GM18870 (cell line): ENCODE measurements around the gene DMRTC1.
"Not testable (repeated sequence)": the region's sequence is repeated elsewhere in the genome, so short reads cannot be mapped to it uniquely, and the experiment has no call there.

Source experiments
- ATAC-seq: cut with Tn5 transposase; IDR thresholded peaks from one replicate; pipeline ENCODE4 v1.9.1; 2021; ENCODE audit warnings: moderate library complexity; ENCODE audit not compliant: unreplicated experiment

The DMRTC1 gene, protein sequence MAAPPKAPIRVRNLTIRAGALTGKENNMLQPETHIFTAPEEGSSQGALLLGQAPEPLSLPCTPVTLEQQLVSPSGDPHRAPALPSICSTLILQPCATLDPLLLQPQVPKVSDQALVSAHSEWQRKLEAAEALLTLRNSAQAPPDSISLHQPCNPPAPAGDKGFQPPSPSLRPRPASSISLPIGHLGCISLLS

DNA sequence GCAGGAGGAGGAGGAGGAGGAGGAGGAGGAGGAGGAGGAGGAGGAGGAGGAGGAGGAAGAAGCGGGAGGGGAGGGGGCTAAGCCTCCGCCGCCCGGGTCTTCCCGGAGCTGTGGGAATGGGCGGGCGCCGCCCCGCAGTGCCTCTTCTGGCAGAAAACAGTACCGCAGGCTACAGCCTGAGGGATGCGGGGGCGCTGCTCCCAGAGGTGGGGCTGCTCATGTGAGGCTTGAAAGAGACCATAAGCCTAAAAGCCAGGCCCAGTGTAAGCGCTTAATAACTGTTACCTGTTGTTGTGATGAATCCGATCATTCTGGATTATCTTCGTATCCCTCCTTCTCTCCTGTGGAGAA, at the start of gene DMRTC1:
Gene DMRTC1 (minus strand): TSS at position 19 of the 351 bp plus-strand sequence. CDS start 68,143 bp downstream, outside the sequence.
- peak; percentile 66 for ATAC-seq

DNA sequence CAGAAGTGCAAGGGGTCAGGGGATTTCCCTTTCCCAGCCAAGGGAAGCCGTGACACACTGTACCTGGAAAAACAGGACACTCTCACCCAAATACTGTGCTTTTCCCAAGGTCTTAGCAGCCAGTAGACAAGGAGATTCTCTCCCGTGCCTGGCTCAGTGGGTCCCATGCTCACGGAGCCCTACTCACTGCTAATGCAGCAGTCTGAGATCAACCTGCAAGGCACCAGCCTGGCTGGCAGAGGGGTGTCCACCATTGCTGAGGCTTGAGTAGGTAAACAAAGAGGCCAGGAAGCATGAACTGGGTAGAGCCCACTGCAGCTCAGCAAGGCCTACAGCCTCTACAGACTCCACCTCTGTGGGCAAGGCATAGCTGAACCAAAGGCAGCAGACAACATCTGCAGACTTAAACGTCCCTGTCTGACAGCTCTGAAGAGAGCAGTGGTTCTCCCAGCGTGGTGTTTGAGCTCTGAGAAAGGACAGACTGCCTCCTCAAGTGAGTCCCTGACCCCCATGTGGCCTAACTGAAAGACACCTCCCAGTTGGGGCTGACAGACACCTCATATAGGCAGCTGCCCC, 37.3 kb upstream of the DMRTC1 start:
- not testable (repeated sequence) for ATAC-seq

DNA sequence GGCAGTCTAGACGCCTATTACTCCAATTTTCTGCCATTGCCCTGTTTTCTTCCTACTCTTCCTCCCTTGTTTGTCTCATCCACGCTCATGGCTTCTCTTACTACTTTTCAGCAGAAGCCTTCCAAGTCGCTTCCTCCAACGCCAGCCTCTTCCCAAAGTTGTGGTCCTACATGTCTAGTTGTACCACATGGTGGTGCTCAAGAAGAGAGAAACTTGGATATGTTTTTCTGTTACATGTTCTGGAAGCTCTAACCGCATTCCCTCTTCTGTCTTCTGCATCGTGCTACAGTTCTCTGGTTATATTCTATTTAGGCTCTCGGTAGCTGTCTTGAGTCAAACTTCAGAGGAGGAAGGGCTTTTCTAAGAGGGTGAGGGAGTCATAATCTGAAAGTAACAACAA, 31.2 kb upstream of the DMRTC1 start:
- not testable (repeated sequence) for ATAC-seq

DNA sequence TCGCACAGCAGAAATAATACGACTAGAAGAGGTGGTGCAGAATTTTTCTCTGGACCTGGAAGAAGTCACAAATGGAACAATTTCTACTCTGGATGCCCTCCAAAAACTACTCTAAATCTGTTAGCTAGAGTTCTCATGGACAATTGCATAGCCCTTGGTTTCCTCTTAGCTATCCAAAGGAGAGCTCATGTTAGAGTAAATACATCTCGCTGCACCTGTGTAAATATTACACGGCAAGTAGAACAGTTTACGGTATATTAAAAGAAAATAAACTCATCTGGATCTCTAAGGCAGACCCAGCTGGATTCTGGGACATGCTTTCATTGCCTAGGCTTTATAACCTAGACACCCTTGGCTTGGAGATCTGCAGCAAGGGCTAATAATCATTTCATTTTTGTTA, 28.2 kb upstream of the DMRTC1 start:
- ATAC-seq: not testable (repeated sequence)

DNA sequence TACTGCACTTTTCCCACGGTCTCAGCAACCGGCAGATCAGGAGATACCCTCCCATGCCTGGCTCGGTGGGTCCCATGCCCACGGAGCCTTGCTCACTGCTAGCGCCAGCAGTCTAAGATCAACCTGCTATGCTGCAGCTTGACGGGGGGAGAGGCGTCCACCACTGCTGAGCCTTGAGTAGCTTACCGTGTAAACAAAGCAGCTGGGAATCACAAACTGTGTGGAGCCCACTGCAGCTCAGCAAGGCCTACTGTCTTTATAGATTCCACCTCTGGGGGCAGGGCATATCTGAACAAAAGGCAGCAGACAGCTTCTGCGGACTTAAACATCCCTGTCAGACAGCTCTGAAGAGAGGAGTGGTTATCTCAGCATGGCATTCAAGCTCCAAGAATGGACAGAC, 16.3 kb upstream of the DMRTC1 start:
- ATAC-seq: not testable (repeated sequence)

DNA sequence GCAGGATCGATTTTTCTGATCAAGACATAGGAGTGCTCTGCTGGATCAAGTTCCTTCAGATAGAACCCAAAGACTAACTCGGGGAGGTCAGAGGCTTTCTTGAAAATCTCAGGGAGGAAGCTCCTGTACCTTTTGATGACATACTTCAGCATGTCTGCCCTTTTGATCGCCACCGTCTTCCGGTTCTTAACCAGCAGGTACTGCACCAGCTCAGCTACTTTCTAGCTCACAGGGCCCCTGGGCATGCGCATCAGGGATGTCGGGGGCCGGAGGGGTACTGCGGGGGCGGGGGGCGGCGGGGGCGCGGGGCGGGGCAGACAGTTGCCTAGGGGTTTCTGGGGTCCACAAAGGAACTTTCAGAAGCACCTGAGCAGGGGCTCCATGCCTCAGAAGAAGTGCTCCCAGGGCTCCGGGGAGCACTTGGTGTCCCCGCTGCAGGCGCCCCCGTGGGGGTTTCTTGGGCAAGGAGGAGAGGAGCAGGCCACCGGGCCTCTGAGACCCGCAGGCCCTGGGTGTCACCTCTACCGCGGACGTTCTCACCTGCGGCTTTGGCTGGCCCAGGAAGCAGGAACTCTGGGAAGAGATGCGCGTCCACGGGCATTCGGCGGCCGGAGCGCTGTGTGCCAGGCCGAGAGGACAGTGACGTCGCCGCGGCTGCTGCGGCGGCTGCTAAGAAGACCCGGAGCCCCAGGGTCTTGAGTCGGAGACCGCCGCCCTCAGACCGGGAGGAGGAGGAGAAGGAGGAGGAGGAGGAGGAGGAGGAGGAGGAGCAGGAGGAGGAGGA, 410 bp downstream of the DMRTC1 start:
- peak; percentile 63 for ATAC-seq

DNA sequence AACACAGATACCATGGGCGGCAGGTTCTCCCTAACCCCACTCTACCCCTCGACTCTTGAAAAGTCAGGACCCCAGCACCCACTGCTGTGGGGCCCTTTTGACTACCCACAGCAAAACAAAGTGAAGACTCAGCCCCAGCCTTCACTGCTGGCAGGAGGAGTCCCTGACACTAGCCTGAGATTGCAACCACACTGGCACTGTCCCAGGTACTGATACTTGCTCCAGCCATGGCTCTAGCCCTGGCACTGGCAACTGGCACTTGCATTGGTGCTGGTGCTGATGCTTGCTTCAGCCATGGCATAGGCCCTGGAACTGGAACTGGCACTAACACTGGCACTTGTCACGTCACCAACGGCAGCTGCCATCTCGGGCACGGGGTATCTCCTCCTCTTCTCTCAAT, 1.4 kb downstream of the DMRTC1 start:
- not testable (repeated sequence) for ATAC-seq

DNA sequence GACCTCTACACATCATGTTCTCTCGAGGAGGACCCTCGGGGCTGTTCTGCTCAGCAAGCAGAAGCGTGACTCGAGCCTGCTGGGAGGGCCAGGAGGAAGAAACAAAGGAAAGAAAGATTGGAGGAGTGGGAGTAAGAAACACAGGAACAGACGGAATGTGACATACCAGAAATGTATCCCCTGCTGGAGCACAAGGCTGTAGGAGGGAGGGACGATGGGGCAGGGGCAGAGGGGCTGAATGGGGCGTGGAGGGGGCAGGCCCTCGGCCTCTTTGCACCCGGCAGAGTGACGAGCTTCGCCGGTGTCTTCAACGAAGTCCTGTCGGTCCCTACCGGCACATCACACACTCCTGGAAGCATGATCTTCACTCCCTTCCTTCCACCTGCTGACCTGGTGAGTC, 5.7 kb downstream of the DMRTC1 start, which contains the start of gene FAM236A:
Gene FAM236A (plus strand): TSS at position 301 of the 400 bp plus-strand sequence. CDS start 57 bp downstream, at position 358.
- not testable (repeated sequence) for ATAC-seq

DNA sequence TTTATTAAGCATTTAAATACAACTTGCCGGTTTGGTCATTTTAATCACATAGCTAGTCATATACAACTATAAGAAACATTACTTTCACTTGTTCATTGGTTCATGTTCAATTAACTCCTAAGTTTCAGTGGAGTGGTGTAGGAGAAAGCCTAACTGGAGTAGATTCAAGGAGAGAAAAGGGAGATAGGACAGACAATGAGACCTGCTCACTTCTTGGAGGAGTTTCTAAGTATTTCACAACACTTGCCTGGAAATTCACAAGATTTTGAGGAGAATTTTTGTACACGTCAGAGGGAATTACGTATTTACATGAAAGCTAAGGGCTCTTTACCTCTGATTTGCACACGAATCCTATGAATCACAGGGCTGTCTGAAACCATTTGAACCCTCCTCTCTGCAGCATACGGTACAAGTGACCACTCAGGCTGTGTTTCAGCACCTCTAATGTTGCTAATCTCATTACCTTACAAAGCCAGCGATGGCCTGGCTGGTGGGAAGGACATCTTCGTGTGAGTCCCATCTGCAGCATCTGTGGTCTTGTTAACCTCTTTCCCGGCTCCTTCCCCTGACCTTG, 6.7 kb downstream of the DMRTC1 start:
- ATAC-seq: not testable (repeated sequence)

DNA sequence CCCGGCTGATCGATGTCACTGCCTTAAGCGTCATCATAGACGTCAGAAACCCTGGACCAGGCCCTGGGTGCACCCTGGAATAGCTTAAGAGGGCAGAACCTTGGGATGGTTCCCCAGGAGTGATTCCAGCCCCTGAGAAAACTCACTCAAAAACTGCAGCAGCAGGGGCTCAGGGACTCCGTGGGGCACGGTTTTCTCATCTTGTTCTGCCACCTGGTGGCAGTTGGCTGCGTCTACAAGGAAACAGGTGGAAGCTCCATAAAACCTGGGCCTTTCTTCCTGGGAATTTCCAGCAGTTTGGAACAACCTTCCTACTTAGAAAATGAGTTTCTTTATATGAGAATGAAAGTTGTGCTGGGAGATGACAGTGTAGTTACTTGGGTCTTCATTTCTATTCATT, 7.2 kb downstream of the DMRTC1 start:
- not testable (repeated sequence) for ATAC-seq

DNA sequence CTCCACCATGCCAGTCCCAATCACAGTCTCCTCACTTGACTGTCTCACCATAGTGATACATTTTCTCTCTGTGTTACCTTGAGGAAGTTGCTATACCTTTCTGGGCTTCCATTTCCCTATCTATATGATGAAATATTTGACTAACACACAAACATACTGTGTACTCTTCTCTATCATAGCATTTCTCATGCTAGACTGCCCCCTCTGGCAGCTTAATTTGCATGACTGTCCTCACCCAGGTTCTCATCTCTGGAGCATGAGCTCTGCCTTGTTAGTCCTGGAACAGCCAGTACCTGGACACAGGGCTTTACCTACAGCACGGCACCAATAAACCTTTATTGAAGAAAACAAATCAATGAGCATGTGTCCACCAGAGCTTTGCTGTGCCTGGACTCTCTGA, 11.4 kb downstream of the DMRTC1 start:
- not testable (repeated sequence) for ATAC-seq

DNA sequence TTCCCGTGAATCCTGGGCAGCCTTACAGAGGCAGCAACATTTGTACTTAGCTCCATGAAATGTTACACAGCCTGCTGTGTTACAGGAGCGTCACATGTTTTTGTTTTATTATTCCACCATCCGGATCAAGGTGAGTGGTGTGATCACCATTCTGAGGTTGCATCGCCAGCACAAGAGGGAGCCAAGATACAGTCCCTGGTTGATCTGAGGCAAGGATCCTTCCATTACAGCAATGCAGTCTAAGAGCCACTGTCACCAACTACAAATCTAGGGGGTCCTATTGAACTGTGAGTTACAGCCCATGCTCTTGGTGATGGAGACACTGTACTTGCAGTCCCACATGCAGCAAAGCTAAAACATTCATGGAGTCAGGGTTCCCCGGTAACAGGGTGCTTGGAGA, 27.5 kb downstream of the DMRTC1 start:
- ATAC-seq: not testable (repeated sequence)

DNA sequence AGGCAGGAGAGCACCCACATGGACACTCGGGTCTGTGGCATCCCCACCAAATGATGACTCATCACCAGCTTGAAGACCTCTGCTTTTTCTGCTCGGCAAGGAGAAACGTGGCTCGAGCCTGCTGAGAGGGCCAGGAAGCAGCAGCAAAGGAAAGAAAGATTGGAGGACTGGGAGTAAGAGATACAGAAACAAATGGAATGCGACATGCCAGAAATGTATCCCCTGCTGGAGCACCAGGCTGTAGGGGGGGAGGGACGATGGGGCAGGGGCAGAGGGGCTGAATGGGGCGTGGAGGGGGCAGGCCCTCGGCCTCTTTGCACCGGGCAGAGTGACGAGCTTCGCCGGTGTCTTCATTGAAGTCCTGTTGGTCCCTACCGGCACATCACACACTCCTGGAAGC, 31.3 kb downstream of the DMRTC1 start, which contains the start of gene FAM236C:
Gene FAM236C (plus strand): TSS at position 301 of the 400 bp plus-strand sequence. CDS start 100 bp downstream, outside the sequence.
- ATAC-seq: not testable (repeated sequence)

DNA sequence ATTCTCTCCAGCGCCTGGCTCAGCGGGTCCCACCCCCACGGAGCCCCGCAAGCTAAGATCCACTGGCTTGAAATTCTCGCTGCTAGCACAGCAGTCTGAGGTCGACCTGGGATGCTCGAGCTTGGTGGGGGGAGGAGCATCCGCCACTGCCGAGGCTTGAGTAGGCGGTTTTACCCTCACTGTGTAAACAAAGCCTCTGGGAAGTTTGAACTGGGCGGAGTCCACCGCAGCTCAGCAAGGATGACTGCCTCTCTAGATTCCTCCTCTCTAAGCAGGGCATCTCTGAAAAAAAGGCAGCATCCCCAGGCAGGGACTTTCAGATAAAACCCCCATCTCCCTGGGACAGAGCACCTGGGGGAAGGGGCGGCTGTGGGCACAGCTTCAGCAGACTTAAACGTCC, 53.9 kb downstream of the DMRTC1 start:
- not testable (repeated sequence) for ATAC-seq

DNA sequence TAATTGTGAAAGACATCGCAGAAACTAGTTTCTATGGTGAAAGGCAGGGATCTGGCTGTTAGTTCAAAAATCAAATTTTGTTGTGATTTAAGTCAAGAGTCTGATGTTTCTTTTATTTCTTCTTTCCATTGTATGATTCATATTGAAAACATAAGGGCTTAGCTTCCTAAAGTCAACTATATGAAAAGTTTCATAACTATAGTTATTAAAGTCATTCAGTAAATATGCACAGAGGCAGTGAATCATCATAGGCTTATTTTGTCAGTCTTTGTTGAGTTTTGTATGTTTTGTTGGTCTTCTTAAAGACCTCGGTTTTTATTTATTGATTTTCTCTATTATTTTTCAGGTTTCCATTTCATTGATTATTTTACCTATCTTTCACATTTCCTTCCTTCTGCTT, 60.7 kb downstream of the DMRTC1 start:
- not testable (repeated sequence) for ATAC-seq

DNA sequence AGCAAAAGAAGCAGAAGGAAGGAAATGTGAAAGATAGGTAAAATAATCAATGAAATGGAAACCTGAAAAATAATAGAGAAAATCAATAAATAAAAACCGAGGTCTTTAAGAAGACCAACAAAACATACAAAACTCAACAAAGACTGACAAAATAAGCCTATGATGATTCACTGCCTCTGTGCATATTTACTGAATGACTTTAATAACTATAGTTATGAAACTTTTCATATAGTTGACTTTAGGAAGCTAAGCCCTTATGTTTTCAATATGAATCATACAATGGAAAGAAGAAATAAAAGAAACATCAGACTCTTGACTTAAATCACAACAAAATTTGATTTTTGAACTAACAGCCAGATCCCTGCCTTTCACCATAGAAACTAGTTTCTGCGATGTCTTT, 106.1 kb downstream of the DMRTC1 start:
- ATAC-seq: not testable (repeated sequence)

DNA sequence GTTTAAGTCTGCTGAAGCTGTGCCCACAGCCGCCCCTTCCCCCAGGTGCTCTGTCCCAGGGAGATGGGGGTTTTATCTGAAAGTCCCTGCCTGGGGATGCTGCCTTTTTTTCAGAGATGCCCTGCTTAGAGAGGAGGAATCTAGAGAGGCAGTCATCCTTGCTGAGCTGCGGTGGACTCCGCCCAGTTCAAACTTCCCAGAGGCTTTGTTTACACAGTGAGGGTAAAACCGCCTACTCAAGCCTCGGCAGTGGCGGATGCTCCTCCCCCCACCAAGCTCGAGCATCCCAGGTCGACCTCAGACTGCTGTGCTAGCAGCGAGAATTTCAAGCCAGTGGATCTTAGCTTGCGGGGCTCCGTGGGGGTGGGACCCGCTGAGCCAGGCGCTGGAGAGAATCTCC, 112.9 kb downstream of the DMRTC1 start:
- ATAC-seq: not testable (repeated sequence)
